GM23338 (cell line): ENCODE data around the gene RRN3. TPM values are rescaled to one million over a fixed set of nuclear protein-coding genes. Genes with fewer than 3 reads are reported as not detected.
"Not testable (repeated sequence)": the region's sequence is repeated elsewhere in the genome, so short reads cannot be mapped to it uniquely, and the experiment has no call there.

Experiments
- ATAC-seq: fragments of 200-7000 bp; cut with Tn5 transposase; 3 replicates; pipeline ENCODE4 v1.9.1; 2020
- DNase-seq: peaks from one replicate; pipeline ENCODE4 v3.0.0-alpha.2; 2015; ENCODE audit warnings: low spot score
- H2AFZ ChIP-seq: fragments of 200-600 bp; sonication (generic); 2 replicates; pipeline ENCODE4 v1.8.0; 2016; ENCODE audit warnings: antibody characterized with exemption, mild to moderate bottlenecking, moderate library complexity
- H3F3A ChIP-seq: fragments of 200-600 bp; sonication (generic); replicated peaks from 2 replicates; pipeline ENCODE4 v1.8.0; 2017; ENCODE audit warnings: antibody characterized with exemption, mixed run types, low read depth
- H3K27ac ChIP-seq: fragments of 200-600 bp; sonication (generic); 2 replicates; pipeline ENCODE4 v1.6.1; 2016; ENCODE audit warnings: low read depth
- H3K27me3 ChIP-seq: fragments of 200-600 bp; sonication (generic); 2 replicates; pipeline ENCODE4 v1.8.0; 2016; ENCODE audit warnings: mild to moderate bottlenecking, mixed run types, moderate library complexity; ENCODE audit not compliant: insufficient read depth
- H3K36me3 ChIP-seq: fragments of 200-600 bp; sonication (generic); 2 replicates; pipeline ENCODE4 v1.8.0; 2016; ENCODE audit warnings: mild to moderate bottlenecking; ENCODE audit not compliant: insufficient read depth
- H3K4me1 ChIP-seq: fragments of 200-600 bp; sonication (generic); 2 replicates; pipeline ENCODE4 v1.8.0; 2016; ENCODE audit warnings: mild to moderate bottlenecking, moderate library complexity; ENCODE audit not compliant: insufficient read depth
- H3K4me2 ChIP-seq: fragments of 200-600 bp; sonication (generic); 2 replicates; pipeline ENCODE4 v1.7.1; 2017; ENCODE audit warnings: mixed run types
- H3K4me3 ChIP-seq: fragments of 200-600 bp; sonication (generic); 2 replicates; pipeline ENCODE4 v1.6.1; 2016; ENCODE audit warnings: mixed run types
- H3K79me2 ChIP-seq: fragments of 200-600 bp; sonication (generic); replicated peaks from 2 replicates; pipeline ENCODE4 v1.8.0; 2017; ENCODE audit warnings: mild to moderate bottlenecking; ENCODE audit not compliant: insufficient read depth
- H3K9me2 ChIP-seq: fragments of 200-600 bp; sonication (generic); 2 replicates; pipeline ENCODE4 v1.8.0; 2017; ENCODE audit not compliant: insufficient read depth
- H4K20me1 ChIP-seq: fragments of 200-600 bp; sonication (generic); replicated peaks from 2 replicates; pipeline ENCODE4 v1.8.0; 2017; ENCODE audit warnings: mild to moderate bottlenecking; ENCODE audit not compliant: insufficient read depth
- H3K27ac Mint-ChIP-seq: 2 replicates; pipeline ENCODE4 v1.8.0; 2020; ENCODE audit warnings: inconsistent platforms, mild to moderate bottlenecking, moderate library complexity, mixed read lengths
- H3K27me3 Mint-ChIP-seq: 3 replicates; pipeline ENCODE4 v1.8.0; 2022; ENCODE audit warnings: low read depth, mild to moderate bottlenecking, moderate library complexity, mixed read lengths, inconsistent platforms; ENCODE audit not compliant: insufficient read depth, poor library complexity
- H3K36me3 Mint-ChIP-seq: 3 replicates; pipeline ENCODE4 v1.8.0; 2021; ENCODE audit warnings: low read depth, mild to moderate bottlenecking, inconsistent platforms, moderate library complexity, mixed read lengths
- H3K4me1 Mint-ChIP-seq: 3 replicates; pipeline ENCODE4 v1.8.0; 2020; ENCODE audit warnings: mild to moderate bottlenecking, inconsistent platforms, mixed read lengths
- H3K4me3 Mint-ChIP-seq: 3 replicates; pipeline ENCODE4 v1.8.0; 2021; ENCODE audit warnings: moderate library complexity, mild to moderate bottlenecking, inconsistent platforms, mixed read lengths
- H3K9me3 Mint-ChIP-seq: 3 replicates; pipeline ENCODE4 v1.8.0; 2020; ENCODE audit warnings: moderate library complexity, mild to moderate bottlenecking, inconsistent platforms, mixed read lengths
- polyA plus RNA-seq: library from polyadenylated mRNA; unstranded; fragments of >200 nt; fragmentation: Nextera tagmentation; extraction: Ambion mirVana; gene quantifications from 2 replicates; pipeline ENCODE4 v1.2.1, GENCODE V29; 2016
- total RNA-seq: library from RNA; depleted of rRNA; stranded (reverse); fragments of >200 nt; shearing (Covaris generic); gene quantifications from 2 replicates; pipeline ENCODE4 v1.2.3, GENCODE V29; 2014

RRN3 gene
- total and polyA plus RNA-seq, 2 experiments from 2014 or later, result 15.4 to 41.5 TPM

DNA sequence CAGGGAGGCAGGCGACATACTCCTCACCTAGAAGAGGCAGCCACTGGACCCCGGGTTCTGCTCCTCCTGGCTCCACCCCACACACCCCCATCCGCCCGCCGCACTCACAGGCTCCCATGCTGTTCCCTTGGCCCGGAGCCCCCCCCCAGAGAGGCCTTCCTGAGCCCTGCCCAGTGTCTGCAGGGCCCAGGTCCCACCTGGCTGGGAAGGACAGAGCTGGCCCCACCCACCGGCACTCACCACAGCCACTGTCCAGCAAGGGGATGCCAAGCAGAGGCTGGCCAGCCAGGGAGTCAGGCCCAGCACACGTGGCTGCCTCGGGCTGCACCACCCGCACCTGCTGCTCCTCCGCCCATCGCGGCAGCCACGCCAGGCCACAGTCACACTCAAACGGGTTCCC is 43.4 kb upstream of the RRN3 start:
- not testable (repeated sequence) for H3K4me3 Mint-ChIP-seq, H3K4me3 ChIP-seq, H3K27ac ChIP-seq, H3K4me1 ChIP-seq, H3K27me3 ChIP-seq, H3K9me3 Mint-ChIP-seq, DNase-seq, H3K27me3 Mint-ChIP-seq, H3K36me3 ChIP-seq, H3K4me2 ChIP-seq, H4K20me1 ChIP-seq, H3K9me2 ChIP-seq, H3K27ac Mint-ChIP-seq, ATAC-seq, H3K36me3 Mint-ChIP-seq, H3K4me1 Mint-ChIP-seq, H3F3A ChIP-seq, H2AFZ ChIP-seq
- peaks cover 28% of the 10 kb centered on the region for H3K79me2 ChIP-seq

DNA sequence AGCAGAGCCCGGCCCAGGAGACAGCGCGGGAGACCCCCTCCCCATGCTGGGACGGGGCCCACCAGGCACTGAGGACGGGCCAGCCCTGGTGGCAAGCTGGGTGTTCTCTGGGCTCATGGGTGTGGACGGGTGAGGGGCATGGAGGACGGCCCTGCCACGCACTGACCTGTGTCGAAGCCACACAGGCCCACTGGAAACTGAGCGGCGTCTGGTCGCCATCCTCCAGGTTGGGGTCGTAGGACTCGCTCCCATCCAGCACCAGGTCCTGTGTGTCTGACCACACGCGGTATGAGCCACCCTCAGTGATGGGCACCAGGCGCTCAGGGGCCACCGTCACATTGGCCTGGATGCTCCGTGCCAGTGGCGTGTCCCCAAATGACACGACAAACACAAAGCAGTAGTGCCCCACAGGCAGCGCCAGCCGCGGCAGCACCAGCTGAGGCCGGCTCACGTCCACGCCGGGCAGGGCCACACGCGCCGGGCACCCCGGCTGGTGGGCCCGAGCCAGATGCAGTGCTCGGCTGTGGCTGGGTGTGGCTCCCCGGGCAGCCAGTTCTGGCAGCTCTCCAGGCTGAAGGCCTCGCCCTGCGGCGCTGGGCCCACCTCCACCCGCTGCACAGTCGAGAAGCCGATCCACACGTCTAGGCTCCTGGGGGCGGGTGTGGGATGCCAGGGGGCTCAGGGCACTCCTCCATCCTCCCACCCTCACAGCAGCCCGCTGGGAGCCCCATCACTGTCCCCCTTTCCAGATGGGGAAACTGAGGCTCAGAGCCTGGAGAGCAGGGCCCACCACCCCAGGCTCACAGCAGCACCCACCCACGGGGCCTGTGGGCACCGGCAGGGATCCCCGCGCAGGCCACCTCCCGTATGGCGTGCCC is 41.6 kb upstream of the RRN3 start:
- not testable (repeated sequence) for H3K36me3 Mint-ChIP-seq, H3K27ac ChIP-seq, H3K4me1 Mint-ChIP-seq, H3K27ac Mint-ChIP-seq, H3K4me2 ChIP-seq, H3K9me2 ChIP-seq, H3K4me1 ChIP-seq, DNase-seq, ATAC-seq, H2AFZ ChIP-seq, H3K4me3 Mint-ChIP-seq, H3K27me3 Mint-ChIP-seq, H3K9me3 Mint-ChIP-seq, H3K4me3 ChIP-seq, H4K20me1 ChIP-seq, H3K36me3 ChIP-seq, H3F3A ChIP-seq, H3K27me3 ChIP-seq
- H3K79me2 ChIP-seq, result peaks cover 13% of the 10 kb centered on the region

DNA sequence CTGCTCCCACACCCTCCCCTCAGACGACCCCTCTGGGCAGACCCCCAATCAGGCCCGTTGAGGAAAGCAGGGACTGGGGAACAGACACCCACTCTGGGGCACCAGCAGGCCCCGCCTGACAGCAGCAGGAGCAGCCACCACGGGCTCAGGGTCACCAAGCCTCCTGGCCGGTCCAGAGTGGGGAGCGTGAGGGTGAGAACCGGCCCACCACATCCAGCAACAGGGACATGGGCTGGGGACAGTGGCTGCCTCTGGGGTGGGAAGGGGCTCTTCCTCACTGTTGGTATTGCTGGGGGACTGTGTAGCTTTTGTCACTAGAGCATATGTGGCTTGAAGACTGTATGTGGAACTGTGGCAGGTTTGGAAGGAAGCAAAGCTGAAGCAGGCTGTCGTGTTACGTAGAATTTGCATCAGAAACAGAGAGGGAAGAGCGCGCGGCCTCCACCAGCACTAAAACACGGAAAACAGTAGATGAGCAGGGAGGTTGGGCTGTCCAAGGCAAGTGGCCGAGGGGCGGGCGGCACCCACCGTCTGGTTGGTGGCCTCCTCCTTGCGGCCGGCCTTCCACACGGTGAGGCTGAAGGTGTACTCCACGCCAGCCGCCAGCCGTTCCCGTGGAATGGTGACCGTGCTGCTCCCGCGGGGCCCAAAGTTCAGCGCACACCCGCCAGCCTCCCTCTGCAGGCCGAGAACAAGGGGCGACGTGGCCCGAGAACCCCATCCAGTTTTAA is 40.8 kb upstream of the RRN3 start:
- H3K27me3 Mint-ChIP-seq, H3K4me1 ChIP-seq, ATAC-seq, DNase-seq, H3K36me3 Mint-ChIP-seq, H3K4me2 ChIP-seq, H3K27ac Mint-ChIP-seq, H3K36me3 ChIP-seq, H2AFZ ChIP-seq, H3K27ac ChIP-seq, H3K9me2 ChIP-seq, H3F3A ChIP-seq, H3K4me3 ChIP-seq, H4K20me1 ChIP-seq, H3K27me3 ChIP-seq, H3K9me3 Mint-ChIP-seq, H3K4me1 Mint-ChIP-seq, H3K79me2 ChIP-seq, H3K4me3 Mint-ChIP-seq: not testable (repeated sequence)

DNA sequence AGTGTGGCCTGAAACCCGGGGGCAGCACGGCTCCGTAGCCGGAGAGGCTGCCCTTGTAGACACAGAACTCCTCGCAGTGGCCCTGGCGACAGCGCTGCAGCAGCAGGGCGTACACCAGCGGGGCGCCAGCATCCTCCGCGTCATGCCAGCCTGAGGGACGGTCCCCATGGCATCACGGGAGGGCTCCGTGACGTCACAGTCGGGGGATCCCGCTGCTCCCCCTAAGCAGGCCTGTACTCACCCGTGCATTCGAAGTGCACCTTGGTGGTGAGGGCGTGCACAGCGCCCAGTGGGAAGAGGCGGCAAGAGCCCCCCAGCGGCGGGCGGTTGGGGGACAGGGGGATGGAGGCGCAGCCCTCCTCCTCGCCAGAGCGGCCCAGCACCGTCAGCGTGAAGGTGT is 39.5 kb upstream of the RRN3 start:
- not testable (repeated sequence) for H4K20me1 ChIP-seq, H3K4me2 ChIP-seq, H3K36me3 ChIP-seq, H3F3A ChIP-seq, H3K4me3 Mint-ChIP-seq, H3K27me3 Mint-ChIP-seq, H2AFZ ChIP-seq, H3K4me3 ChIP-seq, H3K9me2 ChIP-seq, H3K27me3 ChIP-seq, H3K9me3 Mint-ChIP-seq, H3K27ac Mint-ChIP-seq, DNase-seq, H3K79me2 ChIP-seq, ATAC-seq, H3K4me1 ChIP-seq, H3K4me1 Mint-ChIP-seq, H3K27ac ChIP-seq
- H3K36me3 Mint-ChIP-seq, result peaks cover 14% of the 10 kb centered on the region; the same call in 2 of the 3 replicates

DNA sequence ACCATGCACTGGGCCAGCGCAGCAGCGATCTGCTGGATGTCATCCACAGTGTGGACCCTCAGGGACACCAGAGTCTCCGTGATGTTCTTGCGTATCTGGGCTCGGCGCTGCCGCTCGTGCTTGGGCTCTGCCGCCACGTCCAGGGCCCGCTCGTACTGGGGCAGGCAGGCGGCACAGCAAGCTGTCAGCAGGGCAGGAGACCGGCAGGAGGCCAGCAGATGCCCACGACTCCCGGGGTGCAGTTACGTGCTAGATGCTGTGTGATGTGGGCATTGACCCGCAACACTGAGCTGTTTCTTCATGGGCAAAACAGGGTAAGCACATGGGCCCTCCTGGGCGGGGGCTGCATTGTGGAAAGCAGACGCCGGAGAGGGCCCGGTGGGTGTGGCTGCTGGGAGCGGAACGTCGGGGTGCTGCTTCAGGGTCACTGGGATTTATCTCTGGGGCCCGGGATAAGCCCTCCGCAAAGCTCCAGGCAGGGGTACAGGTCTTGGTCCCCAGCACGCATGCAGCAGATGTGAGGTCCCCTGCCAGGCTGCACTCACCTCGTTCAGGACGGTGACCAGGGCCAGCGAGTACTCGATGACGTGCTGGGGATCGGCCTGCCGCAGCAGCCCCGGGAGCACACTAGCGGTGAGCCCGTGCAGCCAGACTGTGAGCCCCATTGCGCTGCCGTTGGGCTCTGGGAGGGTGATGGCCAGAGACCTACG is 38.8 kb upstream of the RRN3 start:
- H3K36me3 Mint-ChIP-seq, result peaks cover 16% of the 10 kb centered on the region; the same call in 2 of the 3 replicates
- not testable (repeated sequence) for H3K4me1 ChIP-seq, ATAC-seq, H3K79me2 ChIP-seq, H3K36me3 ChIP-seq, H3K9me2 ChIP-seq, H3K4me3 Mint-ChIP-seq, H3K4me2 ChIP-seq, H4K20me1 ChIP-seq, DNase-seq, H3K9me3 Mint-ChIP-seq, H3K4me3 ChIP-seq, H3K27me3 ChIP-seq, H3F3A ChIP-seq, H3K27ac ChIP-seq, H2AFZ ChIP-seq, H3K27me3 Mint-ChIP-seq, H3K27ac Mint-ChIP-seq, H3K4me1 Mint-ChIP-seq

DNA sequence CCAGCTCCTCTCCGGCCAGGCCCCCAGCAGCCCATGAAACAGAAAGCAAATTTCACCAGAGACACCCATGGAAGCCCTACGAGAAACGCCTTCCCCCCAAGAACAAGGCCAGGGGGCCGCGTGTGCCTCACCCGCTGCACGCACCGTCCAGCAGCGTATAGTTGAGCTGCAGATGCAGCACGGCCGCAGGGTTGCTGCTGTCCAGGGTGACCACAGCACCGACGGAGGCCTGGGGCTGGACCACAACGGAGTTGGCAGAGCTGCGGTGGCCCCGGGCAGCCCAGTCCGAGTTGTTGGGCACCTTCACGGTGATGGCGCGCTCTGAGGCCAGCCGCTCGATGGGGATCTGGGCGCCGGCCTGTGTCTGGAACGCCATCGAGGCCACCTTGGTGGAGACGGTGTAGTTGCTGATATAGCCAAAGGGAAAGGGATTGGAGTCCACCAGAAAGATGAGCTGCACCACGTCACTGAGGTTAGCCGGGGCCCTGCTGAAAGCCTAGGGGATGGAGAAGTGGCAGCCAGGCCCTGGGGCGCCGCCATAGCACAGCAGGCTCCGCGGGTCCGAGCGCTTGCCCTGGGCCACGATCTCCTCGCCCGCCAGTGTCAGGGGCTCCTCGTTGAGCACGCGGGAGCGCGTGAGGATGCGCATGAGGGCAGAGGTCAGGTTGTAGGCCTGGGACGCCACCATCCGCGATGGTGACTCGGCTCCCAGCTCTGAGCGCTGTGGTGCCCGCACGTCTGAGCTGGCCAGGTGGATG is 37.0 kb upstream of the RRN3 start:
- not testable (repeated sequence) for H2AFZ ChIP-seq, H3K27me3 Mint-ChIP-seq, H3K4me3 Mint-ChIP-seq, H3K4me2 ChIP-seq, ATAC-seq, H4K20me1 ChIP-seq, H3K27me3 ChIP-seq, DNase-seq, H3K4me1 ChIP-seq, H3K79me2 ChIP-seq, H3K27ac ChIP-seq, H3F3A ChIP-seq, H3K9me3 Mint-ChIP-seq, H3K36me3 ChIP-seq, H3K4me1 Mint-ChIP-seq, H3K9me2 ChIP-seq, H3K27ac Mint-ChIP-seq, H3K4me3 ChIP-seq
- peaks cover 16% of the 10 kb centered on the region; the same call in 2 of the 3 replicates for H3K36me3 Mint-ChIP-seq
